ENCODE data around the gene SHANK3.
A peak's percentile ranks its signal among the peaks of the same experiment; 100 is the strongest.

Gene SHANK3

GRCh38 chr22:50699756-50700386 lies 27.2 kb downstream of the SHANK3 start:
- peak; percentile 87 for DNase-seq (ENCODE audit: low spot score)

GRCh38 chr22:50700387-50701075 lies 27.9 kb downstream of the SHANK3 start:
- peak; percentile 88 for DNase-seq (ENCODE audit: low spot score)

- peak; percentile 51 for DNase-seq (ENCODE audit: low spot score)
Measured at GRCh38 chr22:50701076-50701419, 28.4 kb downstream of the SHANK3 start.

- DNase-seq (ENCODE audit: low spot score), result no peak
Measured at GRCh38 chr22:50701428-50702154, 29.0 kb downstream of the SHANK3 start.

GRCh38 chr22:50702261-50702671 lies 29.6 kb downstream of the SHANK3 start:
- no peak for DNase-seq (ENCODE audit: low spot score)

- no peak for DNase-seq (ENCODE audit: low spot score)
Measured at GRCh38 chr22:50702821-50703725, 30.4 kb downstream of the SHANK3 start.

GRCh38 chr22:50703726-50704509 lies 31.3 kb downstream of the SHANK3 start:
- no peak for DNase-seq (ENCODE audit: low spot score)

GRCh38 chr22:50704510-50705218 lies 32.0 kb downstream of the SHANK3 start:
- no peak for DNase-seq (ENCODE audit: low spot score)

- no peak for DNase-seq (ENCODE audit: low spot score)
Measured at GRCh38 chr22:50705219-50705691, 32.6 kb downstream of the SHANK3 start.

- no peak for DNase-seq (ENCODE audit: low spot score)
Measured at GRCh38 chr22:50705851-50706351, 33.3 kb downstream of the SHANK3 start.

- no peak for DNase-seq (ENCODE audit: low spot score)
Measured at GRCh38 chr22:50706481-50707125, 34.0 kb downstream of the SHANK3 start.

- DNase-seq (ENCODE audit: low spot score), result no peak
Measured at GRCh38 chr22:50708474-50708873, 35.9 kb downstream of the SHANK3 start.

GRCh38 chr22:50708996-50709395 lies 36.4 kb downstream of the SHANK3 start:
- no peak for DNase-seq (ENCODE audit: low spot score)

- DNase-seq (ENCODE audit: low spot score), result no peak
Measured at GRCh38 chr22:50710221-50710620, 37.6 kb downstream of the SHANK3 start.

GRCh38 chr22:50710886-50711285 lies 38.3 kb downstream of the SHANK3 start:
- DNase-seq (ENCODE audit: low spot score), result no peak

- no peak for DNase-seq (ENCODE audit: low spot score)
Measured at GRCh38 chr22:50711446-50712340, 39.1 kb downstream of the SHANK3 start.

GRCh38 chr22:50712341-50713007 lies 39.9 kb downstream of the SHANK3 start:
- no peak for DNase-seq (ENCODE audit: low spot score)

- no peak for DNase-seq (ENCODE audit: low spot score)
Measured at GRCh38 chr22:50713008-50713385, 40.4 kb downstream of the SHANK3 start.

Data from HuH-7 (cell line).